Measurements from ENCODE around the gene SORCS1.

Gene SORCS1

GRCh38 chr10:106537866-106538265 lies 626.6 kb downstream of the SORCS1 start:
- DNase-seq (ENCODE audit: low read depth) = no peak

- DNase-seq (ENCODE audit: low read depth) = no peak
Measured at GRCh38 chr10:106535304-106535953, 629.1 kb downstream of the SORCS1 start.

- no peak for DNase-seq (ENCODE audit: low read depth)
Measured at GRCh38 chr10:106534441-106534840, 630.1 kb downstream of the SORCS1 start.

GRCh38 chr10:106528702-106529101 lies 635.8 kb downstream of the SORCS1 start:
- DNase-seq (ENCODE audit: low read depth) = no peak

GRCh38 chr10:106525835-106526234 lies 638.7 kb downstream of the SORCS1 start:
- no peak for DNase-seq (ENCODE audit: low read depth)
